LNCaP clone FGC (cell line): ENCODE data around the gene CCDC154.

ENCODE experiments used
- DNase-seq: peaks from one replicate; pipeline ENCODE4 v3.0.0-alpha.2; 2011; ENCODE audit warnings: low read depth
- H3K4me3 ChIP-seq: 2 replicates; pipeline ENCODE4 v1.5.1; 2011; ENCODE audit warnings: mild to moderate bottlenecking, low read depth, low read length, control low read depth
- TF ChIP-seq, protein P1 (sequence below): IDR thresholded peaks from 2 replicates; pipeline ENCODE4 v1.5.1; 2012; ENCODE audit warnings: mild to moderate bottlenecking; ENCODE audit not compliant: control insufficient read depth, insufficient read depth; ENCODE audit errors: extremely low read depth

The CCDC154 gene

DNA sequence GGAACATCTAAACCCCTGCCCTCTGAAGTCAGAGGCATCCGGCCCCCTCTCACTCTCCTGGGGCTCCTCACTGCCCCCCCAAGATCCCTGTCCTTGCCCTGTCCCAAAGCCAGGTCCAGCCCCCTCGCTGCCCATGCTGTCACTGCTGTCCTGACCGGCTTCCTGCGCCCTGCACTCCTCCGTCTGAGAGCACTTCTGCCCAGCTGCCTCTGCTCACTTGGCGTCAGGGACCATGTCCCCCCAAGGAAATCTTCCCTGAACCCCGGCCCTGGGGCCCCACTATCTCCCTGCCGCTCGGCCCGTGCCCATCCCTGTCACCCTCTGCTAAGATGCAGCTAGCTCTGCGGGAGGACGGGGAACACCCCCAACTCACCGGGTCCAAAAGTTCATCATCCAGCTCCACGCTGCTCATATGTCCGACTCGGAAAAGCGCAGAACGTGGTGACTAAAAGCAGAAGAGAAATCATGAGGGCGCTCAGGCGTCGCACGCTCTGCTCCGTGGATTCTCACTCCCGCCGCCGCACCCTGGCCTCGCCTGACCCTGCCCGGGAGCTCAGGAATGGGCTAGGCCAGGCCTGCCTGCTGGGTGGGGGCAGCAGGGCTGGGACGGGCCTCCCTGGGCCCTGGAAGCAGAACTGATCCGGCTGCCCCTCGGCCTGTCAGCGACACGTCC is 20.7 kb upstream of the CCDC154 start:
- no peak overlapping the region for H3K4me3 ChIP-seq
- no peak for DNase-seq
- TF ChIP-seq, protein P1, sequence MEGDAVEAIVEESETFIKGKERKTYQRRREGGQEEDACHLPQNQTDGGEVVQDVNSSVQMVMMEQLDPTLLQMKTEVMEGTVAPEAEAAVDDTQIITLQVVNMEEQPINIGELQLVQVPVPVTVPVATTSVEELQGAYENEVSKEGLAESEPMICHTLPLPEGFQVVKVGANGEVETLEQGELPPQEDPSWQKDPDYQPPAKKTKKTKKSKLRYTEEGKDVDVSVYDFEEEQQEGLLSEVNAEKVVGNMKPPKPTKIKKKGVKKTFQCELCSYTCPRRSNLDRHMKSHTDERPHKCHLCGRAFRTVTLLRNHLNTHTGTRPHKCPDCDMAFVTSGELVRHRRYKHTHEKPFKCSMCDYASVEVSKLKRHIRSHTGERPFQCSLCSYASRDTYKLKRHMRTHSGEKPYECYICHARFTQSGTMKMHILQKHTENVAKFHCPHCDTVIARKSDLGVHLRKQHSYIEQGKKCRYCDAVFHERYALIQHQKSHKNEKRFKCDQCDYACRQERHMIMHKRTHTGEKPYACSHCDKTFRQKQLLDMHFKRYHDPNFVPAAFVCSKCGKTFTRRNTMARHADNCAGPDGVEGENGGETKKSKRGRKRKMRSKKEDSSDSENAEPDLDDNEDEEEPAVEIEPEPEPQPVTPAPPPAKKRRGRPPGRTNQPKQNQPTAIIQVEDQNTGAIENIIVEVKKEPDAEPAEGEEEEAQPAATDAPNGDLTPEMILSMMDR, result no peak

DNA sequence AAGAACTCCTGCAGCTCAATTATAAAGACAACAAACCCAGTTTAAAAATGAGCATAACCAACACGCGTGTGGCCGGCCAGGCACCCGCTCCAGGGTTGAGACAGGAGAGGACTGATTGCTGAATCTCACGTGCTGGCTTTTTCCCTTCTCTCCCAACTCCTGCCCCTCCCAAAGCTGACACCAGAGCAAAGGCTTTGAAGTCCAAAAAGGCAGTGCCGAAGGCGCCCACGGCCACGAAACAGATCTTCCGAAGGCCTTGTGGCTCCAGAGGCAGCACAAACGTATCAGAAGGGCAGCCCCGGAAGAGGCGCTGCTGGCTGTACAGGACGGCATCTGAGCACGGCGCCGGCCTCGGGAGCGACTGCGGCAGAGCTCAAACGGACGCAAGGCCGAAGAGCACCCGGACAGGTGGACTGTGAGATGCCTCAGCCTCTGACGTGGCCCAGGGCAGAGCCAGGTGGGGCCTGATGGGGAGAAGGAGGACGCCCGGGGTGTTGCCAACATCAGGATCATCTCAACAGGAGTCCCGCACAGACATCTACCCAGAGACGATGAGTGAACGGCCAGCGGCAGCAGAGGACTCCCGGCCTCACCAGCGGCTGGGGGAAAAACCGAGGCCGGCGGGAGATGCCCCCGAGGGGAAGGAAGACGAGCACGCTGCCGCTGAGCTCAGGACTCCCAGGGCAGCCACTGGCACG is 20.0 kb upstream of the CCDC154 start:
- TF ChIP-seq, protein P1, result no peak
- H3K4me3 ChIP-seq, result no peak overlapping the region
- no peak for DNase-seq

DNA sequence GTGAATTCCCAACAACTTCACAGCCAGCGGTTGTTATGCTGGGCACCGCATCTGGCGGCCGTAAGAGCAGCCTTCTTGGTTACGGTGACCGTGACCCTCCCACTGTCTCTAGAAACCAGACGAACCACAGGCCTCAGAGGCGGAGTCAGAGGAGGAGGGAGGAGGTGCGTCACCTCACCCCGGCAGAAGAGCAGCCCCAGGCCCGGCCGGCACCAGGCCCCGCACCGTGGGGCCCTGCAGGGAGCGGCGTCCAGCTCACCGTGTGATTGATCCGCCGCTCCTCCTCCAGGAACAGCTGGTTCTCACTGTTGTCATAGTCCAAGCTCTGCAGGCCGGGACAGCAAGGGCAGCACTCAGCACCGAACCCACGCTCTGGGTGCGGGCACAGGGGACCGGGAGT is 16.8 kb upstream of the CCDC154 start:
- TF ChIP-seq, protein P1, result no peak
- no peak overlapping the region for H3K4me3 ChIP-seq
- no peak for DNase-seq

DNA sequence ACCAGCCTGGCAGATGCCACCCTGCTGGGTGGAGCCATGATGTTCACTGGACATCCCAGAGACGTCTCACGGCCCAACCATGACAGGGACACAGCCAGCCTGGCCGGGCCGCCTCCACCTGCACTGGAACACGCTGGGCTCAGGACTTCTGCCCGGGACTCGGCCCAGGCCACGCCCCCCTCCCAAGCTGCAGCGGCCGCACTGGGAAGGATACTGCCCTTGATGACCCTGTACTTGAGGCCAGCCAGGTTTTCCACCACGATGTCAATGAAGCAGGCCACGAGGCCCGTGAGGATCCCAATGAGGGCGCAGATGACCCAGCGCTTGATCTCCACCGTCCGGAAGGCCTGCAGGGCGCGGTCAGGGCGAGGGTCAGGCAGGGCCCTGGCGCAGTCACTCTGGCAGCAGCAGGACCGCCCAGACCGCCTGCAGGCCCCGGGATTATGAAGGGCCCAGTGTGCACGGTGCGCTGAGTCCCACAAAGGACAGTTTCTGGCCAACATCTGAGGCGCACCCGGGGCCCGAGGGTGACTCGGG is 16.3 kb upstream of the CCDC154 start:
- H3K4me3 ChIP-seq, result no peak overlapping the region
- no peak for DNase-seq
- TF ChIP-seq, protein P1, result no peak

DNA sequence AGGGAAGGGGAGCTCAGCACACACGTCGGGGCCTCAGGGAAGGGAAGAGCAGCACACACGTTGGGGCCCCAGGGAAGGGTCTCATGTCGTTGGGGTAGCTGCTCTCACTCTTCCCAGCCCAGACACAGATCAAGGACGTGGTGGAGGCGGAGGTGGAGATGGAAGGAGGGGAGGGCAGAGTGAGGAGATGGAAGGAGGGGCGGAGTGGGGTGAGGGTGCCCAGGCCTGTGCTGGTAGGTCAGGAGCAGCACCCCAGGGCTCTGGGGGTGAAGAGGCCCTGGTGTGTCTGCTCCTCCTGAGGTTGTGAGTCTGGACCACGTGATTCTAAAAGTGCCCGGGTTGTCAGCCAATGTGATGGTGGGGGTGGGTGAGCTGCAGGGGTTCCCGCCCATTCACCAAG is 15.6 kb upstream of the CCDC154 start:
- TF ChIP-seq, protein P1, result no peak
- H3K4me3 ChIP-seq, result no peak overlapping the region
- no peak for DNase-seq

DNA sequence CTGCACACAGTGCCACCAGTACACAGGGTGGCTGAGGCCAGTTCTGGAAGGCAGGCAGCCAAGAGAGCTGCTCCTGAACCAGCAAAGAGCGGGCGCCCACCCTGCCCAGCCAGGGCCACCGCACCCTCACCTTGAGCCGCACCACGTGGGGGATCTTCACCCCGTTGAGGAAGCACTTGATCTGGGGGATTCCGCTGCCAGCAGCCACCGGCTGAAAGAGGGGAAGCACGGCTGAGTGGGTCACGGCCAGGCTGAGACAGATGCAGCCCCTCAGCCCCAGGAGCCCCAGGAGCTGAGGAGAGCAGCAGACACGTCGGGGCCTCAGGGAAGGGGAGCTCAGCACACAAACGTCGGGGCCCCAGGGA is 14.6 kb upstream of the CCDC154 start:
- no peak overlapping the region for H3K4me3 ChIP-seq
- TF ChIP-seq, protein P1, result no peak
- DNase-seq, result no peak

DNA sequence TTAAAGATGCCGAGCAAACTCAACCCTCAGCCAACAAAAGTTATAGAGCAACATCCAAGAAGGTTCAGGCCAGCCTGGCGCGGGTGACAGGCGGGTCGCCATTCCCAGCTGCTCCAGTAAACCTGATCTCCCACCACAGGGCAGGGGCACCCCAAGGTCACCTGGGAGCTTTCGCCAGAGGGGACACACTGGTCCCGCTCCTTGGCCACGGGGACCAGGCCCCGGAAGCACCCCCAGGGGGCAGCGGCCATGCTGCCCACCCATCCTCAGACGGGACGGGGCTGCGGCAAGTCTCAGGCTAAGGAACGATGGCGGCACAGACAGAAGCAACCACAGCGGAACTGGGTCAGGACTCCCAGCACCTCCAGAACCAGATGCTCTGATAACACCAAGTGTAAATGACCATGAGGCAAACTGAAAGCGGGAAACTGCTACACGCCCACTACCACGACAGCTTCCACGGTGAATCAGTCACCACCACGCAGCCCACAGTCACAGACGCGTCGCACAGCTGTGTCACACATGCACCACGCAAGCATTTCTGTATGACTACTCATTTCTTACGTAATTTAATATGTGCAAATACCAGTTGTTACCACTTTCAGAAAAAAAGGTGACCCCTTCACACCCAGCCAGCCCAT is 14.1 kb upstream of the CCDC154 start:
- DNase-seq, result no peak
- no peak overlapping the region for H3K4me3 ChIP-seq
- TF ChIP-seq, protein P1, result no peak
